Esophagus squamous epithelium (tissue), 5 donors: ENCODE results near the gene WDR37. TPM values are rescaled to one million over a fixed set of nuclear protein-coding genes. Genes with fewer than 3 reads are reported as not detected.

Experiments
- DNase-seq: peaks from one replicate; lab custom pipeline; 2025; lab: John Stamatoyannopoulos, UW
- H3K27ac ChIP-seq, 4 donors: fragments of 200-600 bp; sonication (generic); one replicate each; pipeline ENCODE4 v1.5.1; 2016 to 2019; ENCODE audit warnings: mild to moderate bottlenecking in 1 of 4
- H3K27me3 ChIP-seq, 4 donors: fragments of 200-600 bp; sonication (generic); 1 replicate in 3 of 4; 2 replicates in 1 of 4; pipeline versions ENCODE4 v1.5.1 to v1.6.0; 2017 to 2021; ENCODE audit warnings: antibody characterized with exemption in 1 of 4
- H3K36me3 ChIP-seq, 3 donors: fragments of 200-600 bp; sonication (generic); one replicate each; pipeline ENCODE4 v1.5.1; 2016 to 2019
- H3K4me1 ChIP-seq, 3 donors: fragments of 200-600 bp; sonication (generic); one replicate each; pipeline ENCODE4 v1.5.1; 2017 to 2019
- H3K4me3 ChIP-seq, 4 donors: fragments of 200-600 bp; sonication (generic); 1 replicate in 3 of 4; 2 replicates in 1 of 4; pipeline ENCODE4 v1.5.1; 2016 to 2019; ENCODE audit warnings: mild to moderate bottlenecking in 2 of 4, moderate library complexity in 1 of 4
- H3K9me3 ChIP-seq, 3 donors: fragments of 200-600 bp; sonication (generic); one replicate each; pipeline ENCODE4 v1.5.1; 2016 to 2019
- POLR2A ChIP-seq, 4 donors: fragments of 450-650 bp; IDR thresholded peaks; one replicate each; pipeline ENCODE4 v1.6.1; 2017; ENCODE audit warnings: antibody characterized with exemption in 4 of 4, mild to moderate bottlenecking in 4 of 4, moderate library complexity in 3 of 4
- WGBS, 2 donors: methylation state at CpG; one replicate each; pipeline ENCODE4 v1.1.5; 2018; 5-methylcytosine and 5-hydroxymethylcytosine counted together
- intact Hi-C: fragments of 100-400 bp; cut with DNase I; formaldehyde crosslinking; loops from one replicate; pipeline ENCODE4 v1.15.0; 2022
- total RNA-seq, 4 donors: library from RNA; depleted of rRNA; stranded (reverse); fragments of >200 nt; gene quantifications; one replicate each; pipeline ENCODE4 v1.1.0, GENCODE V29; 2016
- TF ChIP-seq, protein P1 (sequence below), 6 experiments: fragments of 450-650 bp in 4 of 6; fragments of 200-600 bp in 2 of 6; sonication (generic) in 2 of 6; IDR thresholded peaks; one replicate each; pipeline ENCODE4 v1.5.1; 2016 to 2019; ENCODE audit warnings: antibody characterized with exemption in 6 of 6, mild to moderate bottlenecking in 4 of 6, moderate library complexity in 4 of 6
- donor health status: DM: yes; HTN: yes; CAD: no.

WDR37 gene
- total RNA-seq, 4 donors from 2014 or later, result 7.5 to 17.2 (median 11.3) TPM

DNA sequence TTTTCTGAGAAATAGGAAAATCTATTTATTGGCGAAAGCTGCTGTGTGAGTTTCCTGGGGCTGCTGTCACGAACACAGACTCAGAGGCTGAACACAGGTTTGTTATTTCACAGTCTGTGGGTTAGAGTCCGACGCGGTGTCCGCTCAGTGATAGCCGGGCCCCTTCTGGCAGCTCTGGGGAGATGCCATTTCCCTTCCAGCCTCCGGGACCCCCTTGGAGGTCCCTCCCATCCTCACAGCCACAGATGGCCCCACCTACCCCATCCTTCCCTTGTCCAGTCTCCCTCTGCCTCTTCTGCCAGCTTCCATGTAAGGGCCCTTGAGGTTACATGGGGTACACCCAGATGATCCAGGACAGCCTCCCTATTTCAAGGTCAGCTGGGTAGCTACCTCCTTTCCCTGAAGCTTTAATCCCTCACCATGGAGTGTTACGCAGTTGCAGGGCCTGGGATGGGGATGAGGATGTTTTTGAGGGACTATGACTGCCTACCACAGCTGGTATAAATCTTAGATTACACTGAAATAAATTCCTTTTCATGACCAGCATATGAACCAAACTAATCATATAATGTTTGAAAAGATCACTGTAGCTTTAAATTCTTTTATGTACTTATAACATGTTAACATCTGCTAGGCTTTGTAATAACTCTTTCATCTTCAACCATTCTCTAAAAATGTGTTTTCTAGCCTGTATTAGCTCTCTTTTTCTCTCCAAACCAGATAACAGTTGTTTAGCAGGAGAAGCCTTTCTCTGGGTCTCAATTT, 98.5 kb downstream of the WDR37 start:
- no peaks in the 10 kb centered on the region for H3K36me3 ChIP-seq
- intact Hi-C loops, result no loop called here
- no peaks in the 10 kb centered on the region for H3K9me3 ChIP-seq
- peaks cover 0 to 15% (median 0%) of the 10 kb centered on the region in 3 donors for H3K4me1 ChIP-seq
- no peak for DNase-seq
- H3K27me3 ChIP-seq, result no peaks in the 10 kb centered on the region
- H3K27ac ChIP-seq, result no peak overlapping the region
- whole genome bisulfite sequencing, 2 donors, result 76 to 81% methylated on average over 9 of the region's 9 CpGs
- H3K4me3 ChIP-seq, result no peak overlapping the region
- TF ChIP-seq, protein P1, sequence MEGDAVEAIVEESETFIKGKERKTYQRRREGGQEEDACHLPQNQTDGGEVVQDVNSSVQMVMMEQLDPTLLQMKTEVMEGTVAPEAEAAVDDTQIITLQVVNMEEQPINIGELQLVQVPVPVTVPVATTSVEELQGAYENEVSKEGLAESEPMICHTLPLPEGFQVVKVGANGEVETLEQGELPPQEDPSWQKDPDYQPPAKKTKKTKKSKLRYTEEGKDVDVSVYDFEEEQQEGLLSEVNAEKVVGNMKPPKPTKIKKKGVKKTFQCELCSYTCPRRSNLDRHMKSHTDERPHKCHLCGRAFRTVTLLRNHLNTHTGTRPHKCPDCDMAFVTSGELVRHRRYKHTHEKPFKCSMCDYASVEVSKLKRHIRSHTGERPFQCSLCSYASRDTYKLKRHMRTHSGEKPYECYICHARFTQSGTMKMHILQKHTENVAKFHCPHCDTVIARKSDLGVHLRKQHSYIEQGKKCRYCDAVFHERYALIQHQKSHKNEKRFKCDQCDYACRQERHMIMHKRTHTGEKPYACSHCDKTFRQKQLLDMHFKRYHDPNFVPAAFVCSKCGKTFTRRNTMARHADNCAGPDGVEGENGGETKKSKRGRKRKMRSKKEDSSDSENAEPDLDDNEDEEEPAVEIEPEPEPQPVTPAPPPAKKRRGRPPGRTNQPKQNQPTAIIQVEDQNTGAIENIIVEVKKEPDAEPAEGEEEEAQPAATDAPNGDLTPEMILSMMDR (IDR thresholded peaks at IDR 0.05), result no peak
- TF ChIP-seq POLR2A (IDR thresholded peaks at IDR 0.05), result no peak

DNA sequence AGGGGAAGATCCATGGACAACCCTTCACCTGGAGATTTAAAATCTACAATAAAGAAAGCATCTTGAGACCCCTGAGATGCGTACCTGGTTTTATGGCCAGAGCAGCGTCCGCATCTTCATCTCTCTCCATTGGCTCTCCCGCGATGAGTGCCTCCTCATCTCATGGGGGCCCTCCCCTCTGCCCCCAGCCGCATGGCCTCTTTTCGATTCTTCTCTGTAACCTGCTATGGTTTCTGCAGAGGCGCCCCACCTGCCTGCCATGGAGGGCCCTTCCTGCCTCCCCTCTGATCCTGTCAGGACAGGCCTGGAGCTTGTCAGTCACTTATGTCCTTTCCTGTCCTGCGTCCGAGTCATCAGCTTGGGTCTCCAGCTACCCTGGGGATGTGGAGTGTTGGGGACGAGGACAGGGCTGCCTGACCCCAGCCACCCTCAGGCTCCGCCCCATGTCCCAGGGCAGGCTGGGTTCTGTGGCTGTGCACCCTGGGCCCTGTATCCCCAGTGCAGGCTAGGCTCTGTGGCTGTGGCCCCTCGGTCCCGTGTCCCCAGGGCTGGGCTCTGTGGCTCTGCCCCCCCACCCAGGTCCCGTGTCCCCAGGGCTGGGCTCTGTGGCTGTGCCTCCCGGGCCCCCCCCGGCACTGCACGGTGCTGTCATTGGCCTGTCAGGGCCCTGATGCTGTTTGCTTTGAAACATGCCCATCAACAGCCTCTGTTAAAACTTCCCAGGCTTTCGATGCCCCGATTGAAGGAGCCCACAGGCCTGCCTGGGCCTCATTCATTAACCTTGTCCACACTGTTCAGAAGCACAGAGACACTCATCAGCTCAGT, 99.8 kb downstream of the WDR37 start:
- intact Hi-C loops, result no loop called here
- H3K4me3 ChIP-seq, result no peak overlapping the region
- no peak overlapping the region for H3K27ac ChIP-seq
- TF ChIP-seq, protein P1 (IDR thresholded peaks at IDR 0.05), result no peak
- TF ChIP-seq POLR2A (IDR thresholded peaks at IDR 0.05), result no peak
- DNase-seq, result no peak
- H3K36me3 ChIP-seq, result no peaks in the 10 kb centered on the region
- 91 to 93% methylated on average over 8 of the region's 20 CpGs for WGBS, 2 donors
- H3K9me3 ChIP-seq, result no peaks in the 10 kb centered on the region
- no peaks in the 10 kb centered on the region for H3K27me3 ChIP-seq
- H3K4me1 ChIP-seq, result peaks cover 0 to 9% (median 0%) of the 10 kb centered on the region in 3 donors

DNA sequence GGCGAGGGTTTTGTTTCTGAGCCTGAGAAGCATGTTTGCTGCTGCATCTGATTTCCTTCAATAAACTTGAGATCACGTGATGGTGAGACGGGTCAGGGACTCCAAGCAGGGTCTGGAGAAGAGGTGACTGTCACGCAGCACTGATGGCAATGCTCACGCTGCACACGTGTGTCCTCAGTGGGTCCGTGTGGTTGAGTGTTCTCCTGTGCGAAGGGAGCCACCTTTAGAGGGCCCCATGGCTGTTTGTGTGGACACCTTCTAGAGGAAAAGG, 100.4 kb downstream of the WDR37 start:
- H3K27me3 ChIP-seq, result no peaks in the 10 kb centered on the region
- 80 to 94% methylated on average over 3 to 5 of the region's 8 CpGs for WGBS, 2 donors
- TF ChIP-seq, protein P1 (IDR thresholded peaks at IDR 0.05), result no peak
- no peak for TF ChIP-seq POLR2A (IDR thresholded peaks at IDR 0.05)
- no peaks in the 10 kb centered on the region for H3K9me3 ChIP-seq
- H3K27ac ChIP-seq, result no peak overlapping the region
- no peaks in the 10 kb centered on the region for H3K36me3 ChIP-seq
- no peak for DNase-seq
- intact Hi-C loops, result no loop called here
- H3K4me1 ChIP-seq, result peaks cover 0 to 3% (median 0%) of the 10 kb centered on the region in 3 donors
- H3K4me3 ChIP-seq, result no peak overlapping the region

DNA sequence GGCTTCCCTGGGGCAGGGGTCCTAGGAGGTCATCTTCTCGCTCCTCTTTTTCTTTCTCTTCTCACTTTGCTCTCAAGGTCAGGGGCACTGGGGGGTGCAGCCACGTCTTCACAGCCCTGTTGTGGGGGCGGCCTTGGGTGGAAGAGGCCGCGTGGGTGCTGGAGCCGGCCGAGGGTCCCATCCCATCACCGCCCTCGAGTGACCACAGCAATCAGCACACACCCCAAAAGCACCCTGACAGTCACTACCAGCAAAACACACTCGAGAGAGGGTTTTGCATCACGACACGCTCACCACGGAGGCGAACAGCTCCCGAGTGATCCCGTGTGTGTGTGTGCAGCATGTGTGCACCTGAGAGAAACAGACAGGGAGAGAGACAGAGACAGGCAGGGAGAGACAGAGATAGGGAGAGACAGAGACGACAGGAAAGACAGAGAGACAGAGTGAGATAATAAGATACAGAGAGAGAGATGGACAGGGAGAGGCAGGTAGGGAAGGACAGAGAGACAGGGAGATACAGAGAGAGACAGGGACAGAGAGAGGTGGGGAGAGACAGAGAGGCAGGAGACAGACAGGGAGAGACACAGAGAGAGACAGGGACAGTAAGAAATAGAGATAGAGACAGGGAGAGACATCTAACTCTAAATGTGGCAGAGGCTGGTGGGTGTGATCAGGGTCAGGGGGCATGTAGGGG, 100.9 kb downstream of the WDR37 start:
- H3K9me3 ChIP-seq, result no peaks in the 10 kb centered on the region
- intact Hi-C loops, result no loop called here
- no peak for DNase-seq
- WGBS, 2 donors, result 82 to 88% methylated on average over 12 to 16 of the region's 17 CpGs
- no peak overlapping the region for H3K27ac ChIP-seq
- no peaks in the 10 kb centered on the region for H3K27me3 ChIP-seq
- no peaks in the 10 kb centered on the region for H3K36me3 ChIP-seq
- no peak overlapping the region for H3K4me3 ChIP-seq
- TF ChIP-seq, protein P1 (IDR thresholded peaks at IDR 0.05), result no peak
- no peak for TF ChIP-seq POLR2A (IDR thresholded peaks at IDR 0.05)
- no peaks in the 10 kb centered on the region for H3K4me1 ChIP-seq

DNA sequence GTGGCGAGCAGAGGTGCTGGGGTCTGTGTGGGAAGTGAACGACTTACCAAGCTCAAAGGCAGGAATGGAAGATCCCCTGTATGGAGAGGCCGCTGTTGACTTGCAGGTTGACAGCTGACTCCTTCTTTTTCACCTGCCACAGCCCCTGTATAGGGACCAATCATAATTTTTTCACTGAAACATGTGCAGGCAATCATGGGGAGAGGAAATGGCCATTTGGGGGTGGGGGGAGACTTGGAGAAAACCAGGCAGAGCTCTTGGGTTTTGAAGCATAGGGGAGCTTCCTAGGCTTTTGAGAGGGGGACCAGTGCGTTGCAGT, 101.4 kb downstream of the WDR37 start:
- WGBS, 2 donors, result 77 to 83% methylated on average over 3 to 4 of the region's 4 CpGs
- no peaks in the 10 kb centered on the region for H3K9me3 ChIP-seq
- H3K4me3 ChIP-seq, result no peak overlapping the region
- TF ChIP-seq, protein P1 (IDR thresholded peaks at IDR 0.05), result no peak
- TF ChIP-seq POLR2A (IDR thresholded peaks at IDR 0.05), result no peak
- no peak for DNase-seq
- no peak overlapping the region for H3K27ac ChIP-seq
- no peaks in the 10 kb centered on the region for H3K36me3 ChIP-seq
- H3K4me1 ChIP-seq, result no peaks in the 10 kb centered on the region
- intact Hi-C loops, result no loop called here
- H3K27me3 ChIP-seq, result no peaks in the 10 kb centered on the region
